ENCODE results near the gene ATG2B.

Gene ATG2B

GRCh38 chr14:96237641-96238040, 125.5 kb downstream of the ATG2B start:
- H3K9me3 ChIP-seq (ENCODE audit: insufficient read depth, low read length, severe bottlenecking), result no peaks in the 10 kb centered on the region
- ATAC-seq (ENCODE audit: insufficient read depth, low read depth), result no peak
- no peaks in the 10 kb centered on the region for H3K79me2 ChIP-seq (ENCODE audit: insufficient read depth, low read length)
- no peaks in the 10 kb centered on the region; the same call in 1 of the 2 replicates for H4K20me1 ChIP-seq (ENCODE audit: insufficient read depth, low read length)
- no peak overlapping the region for H3K4me2 ChIP-seq (ENCODE audit: insufficient read depth, low read length)
- H3K27me3 ChIP-seq (ENCODE audit: insufficient read depth, low read length, poor library complexity), result peaks cover 16% of the 10 kb centered on the region
- H3K36me3 ChIP-seq (ENCODE audit: insufficient read depth, low read length), result no peaks in the 10 kb centered on the region
- H2AFZ ChIP-seq (ENCODE audit: low read depth, low read length), result no peak overlapping the region
- no peak for TF ChIP-seq EZH2 (IDR thresholded peaks at IDR 0.05; ENCODE audit: borderline replicate concordance, low read depth, low read length, severe bottlenecking)
- no peak for TF ChIP-seq CTCF (IDR thresholded peaks at IDR 0.05; ENCODE audit: borderline replicate concordance, extremely low read depth, low read length, poor library complexity, severe bottlenecking)
- no peak for DNase-seq
- H3K4me1 ChIP-seq (ENCODE audit: insufficient read depth, low read length), result no peaks in the 10 kb centered on the region
- no peak overlapping the region for H3K9ac ChIP-seq (ENCODE audit: low read depth, low read length)
- no peak overlapping the region for H3K4me3 ChIP-seq (ENCODE audit: low read depth in 1 of 2, low read length in 2 of 2)
- no peak overlapping the region for H3K27ac ChIP-seq (ENCODE audit: low read length)

- Histone ChIP-seq H4K20me1 (ENCODE audit: insufficient read depth, low read length) (no peaks in the 10 kb centered on the region; the same call in 1 of the 2 replicates), H3K79me2 (ENCODE audit: insufficient read depth, low read length) (no peaks in the 10 kb centered on the region), H3K4me3 (ENCODE audit: low read depth in 1 of 2, low read length in 2 of 2) (no peak overlapping the region), H2AFZ (ENCODE audit: low read depth, low read length) (no peak overlapping the region), H3K9ac (ENCODE audit: low read depth, low read length) (no peak overlapping the region), H3K27ac (ENCODE audit: low read length) (no peak overlapping the region), H3K9me3 (ENCODE audit: insufficient read depth, low read length, severe bottlenecking) (no peaks in the 10 kb centered on the region), H3K4me1 (ENCODE audit: insufficient read depth, low read length) (no peaks in the 10 kb centered on the region), H3K4me2 (ENCODE audit: insufficient read depth, low read length) (no peak overlapping the region), H3K27me3 (ENCODE audit: insufficient read depth, low read length, poor library complexity) (peaks cover 21% of the 10 kb centered on the region), H3K36me3 (ENCODE audit: insufficient read depth, low read length) (no peaks in the 10 kb centered on the region)
- DNase-seq (no peak), ATAC-seq (ENCODE audit: insufficient read depth, low read depth) (no peak)
- no peak for TF ChIP-seq CTCF (IDR thresholded peaks at IDR 0.05; ENCODE audit: borderline replicate concordance, extremely low read depth, low read length, poor library complexity, severe bottlenecking)
Measured at GRCh38 chr14:96235426-96235825, 127.7 kb downstream of the ATG2B start.

- no peaks in the 10 kb centered on the region for H3K4me1 ChIP-seq (ENCODE audit: insufficient read depth, low read length)
- no peak overlapping the region for H2AFZ ChIP-seq (ENCODE audit: low read depth, low read length)
- H4K20me1 ChIP-seq (ENCODE audit: insufficient read depth, low read length), result no peaks in the 10 kb centered on the region; the same call in 1 of the 2 replicates
- ATAC-seq (ENCODE audit: insufficient read depth, low read depth) (no peak), DNase-seq (no peak)
- H3K9me3 ChIP-seq (ENCODE audit: insufficient read depth, low read length, severe bottlenecking), result no peaks in the 10 kb centered on the region
- TF ChIP-seq EZH2 (IDR thresholded peaks at IDR 0.05; ENCODE audit: borderline replicate concordance, low read depth, low read length, severe bottlenecking) (no peak), CTCF (IDR thresholded peaks at IDR 0.05; ENCODE audit: borderline replicate concordance, extremely low read depth, low read length, poor library complexity, severe bottlenecking) (no peak)
- H3K9ac ChIP-seq (ENCODE audit: low read depth, low read length), result no peak overlapping the region
- H3K27me3 ChIP-seq (ENCODE audit: insufficient read depth, low read length, poor library complexity), result peaks cover 16% of the 10 kb centered on the region
- H3K79me2 ChIP-seq (ENCODE audit: insufficient read depth, low read length), result no peaks in the 10 kb centered on the region
- no peak overlapping the region for H3K27ac ChIP-seq (ENCODE audit: low read length)
- H3K36me3 ChIP-seq (ENCODE audit: insufficient read depth, low read length), result no peaks in the 10 kb centered on the region
- no peak overlapping the region for H3K4me2 ChIP-seq (ENCODE audit: insufficient read depth, low read length)
- H3K4me3 ChIP-seq (ENCODE audit: low read depth in 1 of 2, low read length in 2 of 2), result no peak overlapping the region
Measured at GRCh38 chr14:96233661-96234060, 129.5 kb downstream of the ATG2B start.

- ATAC-seq (ENCODE audit: insufficient read depth, low read depth) (no peak), DNase-seq (no peak)
- H3K9ac ChIP-seq (ENCODE audit: low read depth, low read length), result no peak overlapping the region
- H3K36me3 ChIP-seq (ENCODE audit: insufficient read depth, low read length), result no peaks in the 10 kb centered on the region
- no peaks in the 10 kb centered on the region; the same call in 1 of the 2 replicates for H4K20me1 ChIP-seq (ENCODE audit: insufficient read depth, low read length)
- H3K27me3 ChIP-seq (ENCODE audit: insufficient read depth, low read length, poor library complexity), result peaks cover 11% of the 10 kb centered on the region
- no peaks in the 10 kb centered on the region for H3K79me2 ChIP-seq (ENCODE audit: insufficient read depth, low read length)
- H3K4me1 ChIP-seq (ENCODE audit: insufficient read depth, low read length), result no peaks in the 10 kb centered on the region
- TF ChIP-seq EZH2 (IDR thresholded peaks at IDR 0.05; ENCODE audit: borderline replicate concordance, low read depth, low read length, severe bottlenecking), result no peak
- TF ChIP-seq CTCF (IDR thresholded peaks at IDR 0.05; ENCODE audit: borderline replicate concordance, extremely low read depth, low read length, poor library complexity, severe bottlenecking), result no peak
- H3K9me3 ChIP-seq (ENCODE audit: insufficient read depth, low read length, severe bottlenecking), result no peaks in the 10 kb centered on the region
- no peak overlapping the region for H2AFZ ChIP-seq (ENCODE audit: low read depth, low read length)
- no peak overlapping the region for H3K4me3 ChIP-seq (ENCODE audit: low read depth in 1 of 2, low read length in 2 of 2)
- H3K4me2 ChIP-seq (ENCODE audit: insufficient read depth, low read length), result no peak overlapping the region
- H3K27ac ChIP-seq (ENCODE audit: low read length), result no peak overlapping the region
Measured at GRCh38 chr14:96232506-96232905, 130.6 kb downstream of the ATG2B start.

Measured in DND-41 (cell line).